Measurements from ENCODE around the gene FOSL2. TPM values are rescaled to one million over a fixed set of nuclear protein-coding genes. Genes with fewer than 3 reads are reported as not detected.

The FOSL2 gene
- polyA plus RNA-seq, 2 donors: 53.2 to 60.0 TPM

DNA sequence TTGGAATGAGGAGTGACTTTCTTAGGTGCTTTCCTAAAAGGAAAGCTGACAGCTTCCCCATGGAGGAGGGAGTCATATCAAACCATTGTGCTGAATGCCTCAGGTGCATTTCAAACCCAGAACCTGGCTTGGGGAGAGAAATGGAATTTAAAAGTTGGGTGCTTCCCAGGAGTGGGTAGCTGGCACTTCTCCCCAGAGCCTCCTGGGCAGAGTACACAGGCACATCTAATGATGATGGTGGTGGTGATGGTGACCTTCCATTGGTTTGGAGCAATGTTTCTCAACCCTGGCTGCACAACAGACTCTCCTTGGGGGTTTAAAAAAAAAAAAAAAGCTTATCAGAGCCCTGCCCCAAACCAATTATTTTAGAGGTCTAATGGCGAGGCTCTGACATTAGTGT, 8.3 kb downstream of the FOSL2 start:
- H3K27ac ChIP-seq (ENCODE audit: low read depth in 2 of 2, low read length in 1 of 2): peak overlapping the region in 1 of 2 donors; percentile 81
- no peaks in the 10 kb centered on the region for H3K27me3 ChIP-seq (ENCODE audit: control insufficient read depth in 1 of 2, insufficient read depth in 2 of 2, low read length in 2 of 2)
- H3K4me3 ChIP-seq (ENCODE audit: low read depth in 1 of 2, low read length in 2 of 2): peak overlapping the region in 1 of 2 donors; percentile 24
- no peaks in the 10 kb centered on the region for H3K9me3 ChIP-seq (ENCODE audit: control insufficient read depth in 2 of 2, insufficient read depth in 1 of 2, low read depth in 1 of 2, low read length in 1 of 2)
- H3K4me1 ChIP-seq (ENCODE audit: control insufficient read depth in 2 of 2, insufficient read depth in 2 of 2, low read length in 1 of 2): peaks cover 20 to 21% of the 10 kb centered on the region in 2 donors
- 69 to 70% methylated on average over 1 of the region's 1 CpG for WGBS, 2 donors
- H3K36me3 ChIP-seq (ENCODE audit: control insufficient read depth in 2 of 2, insufficient read depth in 2 of 2, low read length in 1 of 2): peaks cover 23 to 35% of the 10 kb centered on the region in 2 donors

DNA sequence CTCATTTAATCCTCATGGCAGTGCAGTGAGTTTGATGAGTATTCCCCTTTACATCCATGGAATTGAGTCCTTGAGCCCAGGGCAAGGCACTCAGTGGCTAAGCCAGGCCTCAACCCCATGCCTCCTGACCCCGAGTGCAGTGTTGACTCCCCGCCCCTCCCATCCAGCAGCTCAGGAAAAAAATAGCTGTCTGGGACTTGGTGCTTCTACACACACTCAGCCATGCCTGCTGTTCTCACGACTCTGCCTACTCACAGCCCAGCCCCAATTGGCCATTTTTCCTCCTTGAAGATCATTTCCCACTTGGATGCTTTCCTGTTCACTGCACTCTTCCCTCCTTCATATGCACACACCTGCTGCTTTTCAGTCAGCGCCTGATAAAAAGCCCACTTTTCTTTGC, 8.8 kb downstream of the FOSL2 start:
- peak overlapping the region in 1 of 2 donors; percentile 24 for H3K4me3 ChIP-seq (ENCODE audit: low read depth in 1 of 2, low read length in 2 of 2)
- peaks cover 20 to 21% of the 10 kb centered on the region in 2 donors for H3K4me1 ChIP-seq (ENCODE audit: control insufficient read depth in 2 of 2, insufficient read depth in 2 of 2, low read length in 1 of 2)
- peak overlapping the region in 1 of 2 donors; percentile 44 for H3K27ac ChIP-seq (ENCODE audit: low read depth in 2 of 2, low read length in 1 of 2)
- no peaks in the 10 kb centered on the region for H3K27me3 ChIP-seq (ENCODE audit: control insufficient read depth in 1 of 2, insufficient read depth in 2 of 2, low read length in 2 of 2)
- H3K9me3 ChIP-seq (ENCODE audit: control insufficient read depth in 2 of 2, insufficient read depth in 1 of 2, low read depth in 1 of 2, low read length in 1 of 2): no peaks in the 10 kb centered on the region
- WGBS, 2 donors: 54 to 67% methylated on average over 4 of the region's 4 CpGs
- H3K36me3 ChIP-seq (ENCODE audit: control insufficient read depth in 2 of 2, insufficient read depth in 2 of 2, low read length in 1 of 2): peaks cover 23 to 37% of the 10 kb centered on the region in 2 donors

DNA sequence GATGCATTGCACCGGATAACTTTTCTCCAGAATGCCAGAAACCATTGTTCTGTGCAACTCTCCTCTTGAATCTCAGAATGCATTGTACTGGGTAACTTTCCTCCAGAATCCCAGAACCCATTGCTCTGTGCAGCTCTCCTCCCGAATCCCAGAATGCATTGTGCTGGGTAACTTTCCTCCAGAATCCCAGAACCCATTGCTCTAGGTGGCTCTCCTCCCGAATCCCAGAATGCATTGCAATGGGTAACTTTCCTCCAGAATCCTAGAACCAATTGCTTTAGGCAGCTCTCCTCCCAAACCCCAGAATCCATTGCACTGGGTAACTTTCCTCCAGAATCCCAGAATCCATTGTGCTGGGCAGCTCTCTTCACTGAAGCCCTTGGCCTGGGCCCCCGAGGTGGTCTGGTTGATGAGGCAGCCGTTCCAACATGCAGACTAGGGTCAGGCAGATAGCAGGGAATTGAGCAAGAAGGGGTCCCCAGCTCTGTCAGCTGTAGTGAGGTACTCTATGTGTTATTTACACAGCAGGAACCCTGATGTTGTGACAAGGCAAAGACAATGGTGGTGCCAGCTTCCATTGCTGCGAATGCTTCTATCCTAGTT, 9.4 kb downstream of the FOSL2 start:
- no peak overlapping the region for H3K4me3 ChIP-seq (ENCODE audit: low read depth in 1 of 2, low read length in 2 of 2)
- H3K4me1 ChIP-seq (ENCODE audit: control insufficient read depth in 2 of 2, insufficient read depth in 2 of 2, low read length in 1 of 2): peaks cover 20 to 23% of the 10 kb centered on the region in 2 donors
- no peaks in the 10 kb centered on the region for H3K27me3 ChIP-seq (ENCODE audit: control insufficient read depth in 1 of 2, insufficient read depth in 2 of 2, low read length in 2 of 2)
- H3K9me3 ChIP-seq (ENCODE audit: control insufficient read depth in 2 of 2, insufficient read depth in 1 of 2, low read depth in 1 of 2, low read length in 1 of 2): no peaks in the 10 kb centered on the region
- H3K36me3 ChIP-seq (ENCODE audit: control insufficient read depth in 2 of 2, insufficient read depth in 2 of 2, low read length in 1 of 2): peaks cover 25 to 44% of the 10 kb centered on the region in 2 donors
- peak overlapping the region in 1 of 2 donors; percentile 50 for H3K27ac ChIP-seq (ENCODE audit: low read depth in 2 of 2, low read length in 1 of 2)
- WGBS, 2 donors: 82 to 88% methylated on average over 6 of the region's 6 CpGs

DNA sequence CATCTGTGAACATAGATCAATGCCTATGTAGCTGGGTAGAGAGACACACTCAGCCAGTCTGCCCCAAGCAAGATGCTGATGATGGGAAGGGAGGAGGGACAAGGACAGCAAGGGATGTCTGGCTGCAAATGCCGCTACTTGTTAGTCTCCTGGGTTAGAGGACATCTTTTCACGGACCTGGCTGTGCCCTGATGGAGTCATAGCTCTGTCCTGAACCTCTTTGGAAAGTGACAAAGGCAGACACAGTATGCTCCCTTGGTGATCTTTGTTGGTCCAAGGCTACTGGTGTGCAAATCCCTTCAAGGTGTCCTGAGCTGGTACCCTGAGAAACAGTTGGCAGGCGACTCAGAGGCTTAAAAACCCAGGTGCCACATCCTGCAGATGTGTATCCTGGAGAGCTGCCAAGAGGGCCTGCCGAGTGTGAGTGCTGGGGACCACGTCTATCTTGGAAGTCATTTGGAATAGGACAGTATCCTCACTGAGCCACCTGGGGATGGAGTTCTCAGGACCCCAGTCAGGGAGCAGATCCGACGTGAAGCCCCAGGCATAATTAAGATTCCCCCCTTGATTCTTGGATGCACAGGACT, 10.8 kb downstream of the FOSL2 start:
- WGBS, 2 donors: 53 to 58% methylated on average over 7 of the region's 7 CpGs
- no peaks in the 10 kb centered on the region for H3K9me3 ChIP-seq (ENCODE audit: control insufficient read depth in 2 of 2, insufficient read depth in 1 of 2, low read depth in 1 of 2, low read length in 1 of 2)
- no peak overlapping the region for H3K4me3 ChIP-seq (ENCODE audit: low read depth in 1 of 2, low read length in 2 of 2)
- peaks cover 31 to 57% of the 10 kb centered on the region in 2 donors for H3K36me3 ChIP-seq (ENCODE audit: control insufficient read depth in 2 of 2, insufficient read depth in 2 of 2, low read length in 1 of 2)
- H3K27ac ChIP-seq (ENCODE audit: low read depth in 2 of 2, low read length in 1 of 2): peak overlapping the region in 1 of 2 donors; percentile 27
- H3K4me1 ChIP-seq (ENCODE audit: control insufficient read depth in 2 of 2, insufficient read depth in 2 of 2, low read length in 1 of 2): peaks cover 23 to 25% of the 10 kb centered on the region in 2 donors
- no peaks in the 10 kb centered on the region for H3K27me3 ChIP-seq (ENCODE audit: control insufficient read depth in 1 of 2, insufficient read depth in 2 of 2, low read length in 2 of 2)

GRCh38 chr2:28404086-28404485, 11.4 kb downstream of the FOSL2 start:
- Histone ChIP-seq H3K36me3 (ENCODE audit: control insufficient read depth in 2 of 2, insufficient read depth in 2 of 2, low read length in 1 of 2) (peaks cover 33 to 55% of the 10 kb centered on the region in 2 donors), H3K4me1 (ENCODE audit: control insufficient read depth in 2 of 2, insufficient read depth in 2 of 2, low read length in 1 of 2) (peaks cover 23 to 24% of the 10 kb centered on the region in 2 donors), H3K27me3 (ENCODE audit: control insufficient read depth in 1 of 2, insufficient read depth in 2 of 2, low read length in 2 of 2) (no peaks in the 10 kb centered on the region), H3K9me3 (ENCODE audit: control insufficient read depth in 2 of 2, insufficient read depth in 1 of 2, low read depth in 1 of 2, low read length in 1 of 2) (no peaks in the 10 kb centered on the region), H3K27ac (ENCODE audit: low read depth in 2 of 2, low read length in 1 of 2) (peak overlapping the region in 1 of 2 donors; percentile 50), H3K4me3 (ENCODE audit: low read depth in 1 of 2, low read length in 2 of 2) (no peak overlapping the region)
- 89 to 90% methylated on average over 11 of the region's 11 CpGs for WGBS, 2 donors

DNA sequence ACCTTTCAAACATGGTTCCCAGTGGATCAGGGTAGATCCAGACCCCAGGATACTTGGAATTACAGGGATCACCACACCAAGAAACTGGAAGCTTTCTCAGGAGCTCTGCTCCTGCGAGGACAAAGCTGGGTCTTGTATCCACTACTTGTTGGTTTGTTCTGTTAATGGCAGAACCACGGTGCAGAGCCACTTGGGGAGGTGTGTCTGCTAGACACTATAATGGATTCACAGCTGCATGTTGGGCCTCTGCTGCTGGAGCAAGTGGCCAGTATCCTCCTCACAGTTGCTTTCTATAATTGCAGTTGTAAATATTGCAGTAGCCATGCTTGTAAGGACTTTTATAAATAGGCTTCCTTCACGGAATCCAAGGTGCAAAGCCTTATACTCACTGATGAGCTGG, 12.9 kb downstream of the FOSL2 start:
- 84% methylated on average over 3 of the region's 3 CpGs for WGBS, 2 donors
- H3K36me3 ChIP-seq (ENCODE audit: control insufficient read depth in 2 of 2, insufficient read depth in 2 of 2, low read length in 1 of 2): peaks cover 35 to 67% of the 10 kb centered on the region in 2 donors
- H3K27me3 ChIP-seq (ENCODE audit: control insufficient read depth in 1 of 2, insufficient read depth in 2 of 2, low read length in 2 of 2): no peaks in the 10 kb centered on the region
- H3K27ac ChIP-seq (ENCODE audit: low read depth in 2 of 2, low read length in 1 of 2): peak overlapping the region in 1 of 2 donors; percentile 93
- peaks cover 17 to 20% of the 10 kb centered on the region in 2 donors for H3K4me1 ChIP-seq (ENCODE audit: control insufficient read depth in 2 of 2, insufficient read depth in 2 of 2, low read length in 1 of 2)
- no peak overlapping the region for H3K4me3 ChIP-seq (ENCODE audit: low read depth in 1 of 2, low read length in 2 of 2)
- H3K9me3 ChIP-seq (ENCODE audit: control insufficient read depth in 2 of 2, insufficient read depth in 1 of 2, low read depth in 1 of 2, low read length in 1 of 2): no peaks in the 10 kb centered on the region

DNA sequence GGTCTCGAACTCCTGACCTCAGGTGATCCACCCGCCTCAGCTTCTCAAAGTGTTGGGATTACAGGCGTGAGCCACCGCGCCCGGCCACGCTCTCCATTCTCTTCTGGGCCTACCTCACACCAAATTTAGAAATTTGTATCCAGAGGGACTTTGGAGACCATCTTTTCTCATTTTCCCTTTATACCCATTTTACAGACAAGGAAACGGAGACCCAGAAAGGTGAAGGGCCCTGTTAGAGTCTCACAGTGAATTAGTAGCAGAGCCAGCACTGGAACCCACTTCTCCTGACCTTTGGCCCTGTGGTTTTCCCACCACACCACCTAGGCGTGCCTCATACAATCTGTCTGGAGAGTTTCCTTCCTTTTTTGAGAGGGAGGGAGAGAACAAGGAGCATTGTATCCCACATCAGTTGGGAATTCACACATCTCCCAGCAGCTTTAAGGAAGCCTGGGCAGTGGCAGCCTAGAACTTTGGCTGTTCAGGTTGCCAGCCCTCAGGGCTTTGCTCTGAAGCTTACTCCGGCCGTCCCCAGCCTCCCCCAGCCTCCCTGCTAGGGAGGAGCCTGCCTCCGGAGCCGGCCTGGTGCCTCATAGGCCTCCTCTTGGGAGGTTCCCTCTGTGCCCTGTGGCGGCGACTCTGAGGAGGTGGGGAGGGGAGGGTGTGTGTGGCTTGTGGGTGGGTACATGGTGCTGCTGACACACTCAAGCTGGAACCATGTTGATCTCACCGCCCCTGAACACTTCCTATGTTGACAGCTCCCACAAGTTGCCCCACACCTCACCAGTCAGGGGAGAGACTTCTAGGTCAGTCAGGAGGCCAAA, 13.8 kb downstream of the FOSL2 start:
- Histone ChIP-seq H3K27me3 (ENCODE audit: control insufficient read depth in 1 of 2, insufficient read depth in 2 of 2, low read length in 2 of 2) (no peaks in the 10 kb centered on the region), H3K4me1 (ENCODE audit: control insufficient read depth in 2 of 2, insufficient read depth in 2 of 2, low read length in 1 of 2) (peaks cover 17% of the 10 kb centered on the region in 2 donors), H3K27ac (ENCODE audit: low read depth in 2 of 2, low read length in 1 of 2) (peak overlapping the region; percentile 79 to 93), H3K4me3 (ENCODE audit: low read depth in 1 of 2, low read length in 2 of 2) (no peak overlapping the region), H3K36me3 (ENCODE audit: control insufficient read depth in 2 of 2, insufficient read depth in 2 of 2, low read length in 1 of 2) (peaks cover 35 to 74% of the 10 kb centered on the region in 2 donors), H3K9me3 (ENCODE audit: control insufficient read depth in 2 of 2, insufficient read depth in 1 of 2, low read depth in 1 of 2, low read length in 1 of 2) (no peaks in the 10 kb centered on the region)
- 62 to 73% methylated on average over 16 of the region's 16 CpGs for WGBS, 2 donors

- no peak overlapping the region for H3K4me3 ChIP-seq (ENCODE audit: low read depth in 1 of 2, low read length in 2 of 2)
- no peaks in the 10 kb centered on the region for H3K9me3 ChIP-seq (ENCODE audit: control insufficient read depth in 2 of 2, insufficient read depth in 1 of 2, low read depth in 1 of 2, low read length in 1 of 2)
- H3K36me3 ChIP-seq (ENCODE audit: control insufficient read depth in 2 of 2, insufficient read depth in 2 of 2, low read length in 1 of 2): peaks cover 43 to 81% of the 10 kb centered on the region in 2 donors
- no peaks in the 10 kb centered on the region for H3K27me3 ChIP-seq (ENCODE audit: control insufficient read depth in 1 of 2, insufficient read depth in 2 of 2, low read length in 2 of 2)
- peaks cover 16 to 19% of the 10 kb centered on the region in 2 donors for H3K4me1 ChIP-seq (ENCODE audit: control insufficient read depth in 2 of 2, insufficient read depth in 2 of 2, low read length in 1 of 2)
- peak overlapping the region; percentile 79 to 93 for H3K27ac ChIP-seq (ENCODE audit: low read depth in 2 of 2, low read length in 1 of 2)
- 76 to 80% methylated on average over 8 of the region's 8 CpGs for WGBS, 2 donors
These were observed 14.7 kb downstream of the FOSL2 start for GRCh38 chr2:28407131-28407975.

Data from esophagus (tissue), 2 donors.